GM12875 (cell line): Measurements from ENCODE around the gene FOXK1.

ENCODE experiments used
- H3K4me3 ChIP-seq: one replicate; pipeline ENCODE4 v1.5.1; 2011; ENCODE audit warnings: low read depth, low read length, control low read depth
- CTCF ChIP-seq: IDR thresholded peaks from 2 replicates; pipeline ENCODE4 v1.5.1; 2011; ENCODE audit warnings: low read depth, mild to moderate bottlenecking, control low read depth, inconsistent platforms, low read length, moderate library complexity, borderline replicate concordance; ENCODE audit not compliant: insufficient read depth

FOXK1 gene

GRCh38 chr7:4772306-4772705 lies 90.2 kb downstream of the FOXK1 start:
- TF ChIP-seq CTCF = no peak
- H3K4me3 ChIP-seq = no peak overlapping the region

GRCh38 chr7:4774007-4774406 lies 91.9 kb downstream of the FOXK1 start:
- no peak for TF ChIP-seq CTCF
- no peak overlapping the region for H3K4me3 ChIP-seq

GRCh38 chr7:4774658-4775249 lies 92.7 kb downstream of the FOXK1 start:
- TF ChIP-seq CTCF = no peak
- peak overlapping the region; percentile 97 for H3K4me3 ChIP-seq

- TF ChIP-seq CTCF = no peak
- peak within 1 kb of the TSS; percentile 97 for H3K4me3 ChIP-seq
Measured at GRCh38 chr7:4775250-4775847, 93.3 kb downstream of the FOXK1 start, which contains the start of gene AP5Z1. Gene AP5Z1, plus strand, starts transcription at chr7:4775623. Its CDS starts 93 bp downstream, at chr7:4775716.

- no peak for TF ChIP-seq CTCF
- H3K4me3 ChIP-seq = peak overlapping the region; percentile 97
Measured at GRCh38 chr7:4775848-4776623, 93.9 kb downstream of the FOXK1 start.

GRCh38 chr7:4779118-4779517 lies 97.0 kb downstream of the FOXK1 start:
- TF ChIP-seq CTCF = no peak

More at GRCh38 chr7:4779118-4779517, 97.0 kb downstream of the FOXK1 start:
- no peak overlapping the region for H3K4me3 ChIP-seq
